GM19023 (cell line): ENCODE measurements around the gene GRIK4.
"Not testable (repeated sequence)": the region's sequence is repeated elsewhere in the genome, so short reads cannot be mapped to it uniquely, and the experiment has no call there.

Experiments used
- ATAC-seq: cut with Tn5 transposase; IDR thresholded peaks from one replicate; pipeline ENCODE4 v1.9.1; 2021; ENCODE audit warnings: mild to moderate bottlenecking, moderate library complexity; ENCODE audit not compliant: unreplicated experiment

GRIK4 gene

GRCh38 chr11:120599816-120600420 is 88.4 kb downstream of the GRIK4 start:
- ATAC-seq = no peak

- no peak for ATAC-seq
Measured at GRCh38 chr11:120601536-120601935, 90.0 kb downstream of the GRIK4 start.

- no peak for ATAC-seq
Measured at GRCh38 chr11:120603071-120603470, 91.5 kb downstream of the GRIK4 start.

- no peak for ATAC-seq
Measured at GRCh38 chr11:120605469-120605868, 93.9 kb downstream of the GRIK4 start.

- no peak for ATAC-seq
Measured at GRCh38 chr11:120606211-120607010, 94.9 kb downstream of the GRIK4 start.

- ATAC-seq = no peak
Measured at GRCh38 chr11:120608061-120608460, 96.5 kb downstream of the GRIK4 start.

GRCh38 chr11:120608760-120609211 is 97.2 kb downstream of the GRIK4 start:
- ATAC-seq = no peak

- ATAC-seq = no peak
Measured at GRCh38 chr11:120610111-120610510, 98.6 kb downstream of the GRIK4 start.

- no peak for ATAC-seq
Measured at GRCh38 chr11:120611581-120611980, 100.0 kb downstream of the GRIK4 start.

- peak; percentile 87 for ATAC-seq
Measured at GRCh38 chr11:120612513-120613263, 101.1 kb downstream of the GRIK4 start.

GRCh38 chr11:120613264-120614226 is 102.0 kb downstream of the GRIK4 start:
- peak; percentile 54 for ATAC-seq

GRCh38 chr11:120615391-120615790 is 103.8 kb downstream of the GRIK4 start:
- ATAC-seq = no peak

GRCh38 chr11:120618399-120618798 is 106.9 kb downstream of the GRIK4 start:
- ATAC-seq = no peak

- ATAC-seq = no peak
Measured at GRCh38 chr11:120622189-120622875, 110.8 kb downstream of the GRIK4 start.

- ATAC-seq = not testable (repeated sequence)
Measured at GRCh38 chr11:120624992-120625391, 113.4 kb downstream of the GRIK4 start.

- no peak for ATAC-seq
Measured at GRCh38 chr11:120625565-120625964, 114.0 kb downstream of the GRIK4 start.

GRCh38 chr11:120626791-120627190 is 115.2 kb downstream of the GRIK4 start:
- ATAC-seq = no peak

GRCh38 chr11:120627327-120628163 is 116.0 kb downstream of the GRIK4 start:
- no peak for ATAC-seq
